ENCODE results near the gene C9orf50. TPM values are rescaled to one million over a fixed set of nuclear protein-coding genes. Genes with fewer than 3 reads are reported as not detected.

The C9orf50 gene
- total RNA-seq, 1 donor from 2014 or later = not detected

GRCh38 chr9:129572052-129572425 lies 48.9 kb downstream of the C9orf50 start:
- DNase-seq (ENCODE audit: low read depth) = no peak
- no peaks in the 10 kb centered on the region for H3K36me3 ChIP-seq (ENCODE audit: control insufficient read depth, insufficient read depth, low read length)
- H3K4me3 ChIP-seq (ENCODE audit: low read depth, low read length) = no peak overlapping the region
- no peaks in the 10 kb centered on the region for H3K27me3 ChIP-seq (ENCODE audit: control insufficient read depth, insufficient read depth, low read length)
- TF ChIP-seq CTCF (IDR thresholded peaks at IDR 0.05; ENCODE audit: insufficient read depth, low read length, poor library complexity, severe bottlenecking) = no peak

- Histone ChIP-seq H3K27me3 (ENCODE audit: control insufficient read depth, insufficient read depth, low read length) (no peaks in the 10 kb centered on the region), H3K4me3 (ENCODE audit: low read depth, low read length) (no peak overlapping the region), H3K36me3 (ENCODE audit: control insufficient read depth, insufficient read depth, low read length) (no peaks in the 10 kb centered on the region)
- TF ChIP-seq CTCF (IDR thresholded peaks at IDR 0.05; ENCODE audit: insufficient read depth, low read length, poor library complexity, severe bottlenecking) = no peak
- DNase-seq (ENCODE audit: low read depth) = no peak
These were observed 49.4 kb downstream of the C9orf50 start for GRCh38 chr9:129571298-129572051.

GRCh38 chr9:129570450-129571297 lies 50.2 kb downstream of the C9orf50 start:
- TF ChIP-seq CTCF (IDR thresholded peaks at IDR 0.05; ENCODE audit: insufficient read depth, low read length, poor library complexity, severe bottlenecking) = no peak
- DNase-seq (ENCODE audit: low read depth) = no peak
- Histone ChIP-seq H3K4me3 (ENCODE audit: low read depth, low read length) (no peak overlapping the region), H3K27me3 (ENCODE audit: control insufficient read depth, insufficient read depth, low read length) (no peaks in the 10 kb centered on the region), H3K36me3 (ENCODE audit: control insufficient read depth, insufficient read depth, low read length) (no peaks in the 10 kb centered on the region)

- no peak for DNase-seq (ENCODE audit: low read depth)
- H3K36me3 ChIP-seq (ENCODE audit: control insufficient read depth, insufficient read depth, low read length) = no peaks in the 10 kb centered on the region
- H3K27me3 ChIP-seq (ENCODE audit: control insufficient read depth, insufficient read depth, low read length) = no peaks in the 10 kb centered on the region
- peak; percentile 51 for TF ChIP-seq CTCF (IDR thresholded peaks at IDR 0.05; ENCODE audit: insufficient read depth, low read length, poor library complexity, severe bottlenecking)
- no peak overlapping the region for H3K4me3 ChIP-seq (ENCODE audit: low read depth, low read length)
These were observed 51.1 kb downstream of the C9orf50 start for GRCh38 chr9:129569502-129570449.

GRCh38 chr9:129568560-129569501 lies 52.1 kb downstream of the C9orf50 start:
- TF ChIP-seq CTCF (IDR thresholded peaks at IDR 0.05; ENCODE audit: insufficient read depth, low read length, poor library complexity, severe bottlenecking) = no peak
- Histone ChIP-seq H3K4me3 (ENCODE audit: low read depth, low read length) (peak overlapping the region; percentile 37), H3K27me3 (ENCODE audit: control insufficient read depth, insufficient read depth, low read length) (no peaks in the 10 kb centered on the region), H3K36me3 (ENCODE audit: control insufficient read depth, insufficient read depth, low read length) (no peaks in the 10 kb centered on the region)
- no peak for DNase-seq (ENCODE audit: low read depth)
